ENCODE results near the gene SNX21.
"Not testable (repeated sequence)": the region's sequence is repeated elsewhere in the genome, so short reads cannot be mapped to it uniquely, and the experiment has no call there.

Gene SNX21

GRCh38 chr20:45850926-45851325, 17.3 kb downstream of the SNX21 start:
- DNase-seq (ENCODE audit: low read depth) = no peak

GRCh38 chr20:45851501-45851900, 17.9 kb downstream of the SNX21 start:
- no peak for DNase-seq (ENCODE audit: low read depth)

DNA sequence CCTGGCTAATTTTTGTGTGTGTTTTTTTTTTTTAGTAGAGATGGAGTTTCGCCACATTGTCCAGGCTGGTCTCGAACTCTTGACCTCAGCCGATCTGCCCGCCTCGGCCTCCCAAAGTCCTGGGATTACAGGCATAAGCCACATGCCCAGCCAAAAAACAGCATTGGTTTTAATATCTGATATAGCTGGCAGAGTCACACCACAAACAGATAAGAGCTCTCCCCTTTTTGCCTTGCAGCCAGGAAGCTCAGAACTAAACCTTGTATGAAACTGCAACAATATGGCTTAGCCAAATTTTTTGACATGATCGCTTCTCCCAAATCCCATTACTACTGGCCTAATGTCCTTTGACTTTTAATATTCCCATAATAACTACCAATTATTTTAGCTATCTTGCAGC, 18.7 kb downstream of the SNX21 start:
- DNase-seq (ENCODE audit: low read depth) = no peak

- DNase-seq (ENCODE audit: low read depth) = no peak
These were observed 19.9 kb downstream of the SNX21 start for GRCh38 chr20:45853484-45853883.

- peak; percentile 93 for DNase-seq (ENCODE audit: low read depth)
These were observed 23.7 kb downstream of the SNX21 start, which contains the start of the genes ACOT8 and ZSWIM3 for GRCh38 chr20:45857114-45857881. ACOT8 (minus strand) TSS chr20:45857392; CDS start chr20:45857315, 77 bp downstream. ZSWIM3 (plus strand) TSS chr20:45857614; CDS start chr20:45857826, 212 bp downstream.

DNA sequence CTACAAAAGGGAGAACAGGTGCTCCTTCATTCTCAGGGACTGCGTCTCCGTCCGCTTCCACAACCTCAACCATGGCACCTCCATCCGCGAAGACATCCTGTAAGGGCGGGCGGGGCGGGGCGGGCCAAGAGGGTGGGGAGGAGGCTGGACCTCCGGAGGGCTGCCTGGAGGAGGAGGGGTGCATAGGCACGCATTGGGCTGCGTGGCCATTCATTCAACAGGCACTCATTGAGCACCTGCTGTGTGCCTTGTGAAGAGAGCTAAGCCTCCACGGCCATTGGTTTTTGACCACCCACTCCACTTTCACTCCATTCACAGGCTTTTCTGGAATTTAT, 24.2 kb downstream of the SNX21 start:
- DNase-seq (ENCODE audit: low read depth) = no peak

- no peak for DNase-seq (ENCODE audit: low read depth)
These were observed 26.3 kb downstream of the SNX21 start for GRCh38 chr20:45859916-45860315.

DNA sequence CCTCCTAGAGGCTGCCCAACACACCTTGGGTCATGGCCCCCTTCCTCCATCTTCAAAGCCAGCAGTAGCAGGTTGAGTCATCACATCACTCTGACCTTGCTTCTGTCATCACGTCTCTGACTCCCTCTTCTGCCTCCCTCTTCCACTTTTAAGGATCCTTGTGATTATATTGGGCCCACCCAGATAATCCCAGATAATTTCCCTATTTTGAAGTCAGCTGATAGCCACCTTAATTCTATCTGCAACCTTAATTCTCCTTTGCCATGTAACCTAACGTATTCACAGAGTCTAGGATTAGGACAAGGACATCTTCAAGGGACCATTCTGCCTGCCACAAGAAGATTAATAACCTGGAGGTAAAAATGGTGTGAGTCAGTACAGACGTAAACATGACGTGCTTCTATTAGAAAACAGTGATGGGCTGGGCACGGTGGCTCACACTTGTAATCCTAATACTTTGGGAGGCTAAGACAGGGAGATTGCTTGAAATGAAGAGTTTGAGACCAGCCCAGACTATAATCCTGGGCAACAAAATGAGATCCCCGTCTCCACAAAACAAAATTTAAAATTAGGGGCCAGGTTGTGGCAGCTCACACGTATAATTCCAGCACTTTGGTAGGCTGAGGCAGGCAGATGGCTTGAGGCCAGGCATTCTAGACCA, 27.1 kb downstream of the SNX21 start:
- DNase-seq (ENCODE audit: low read depth) = no peak

DNA sequence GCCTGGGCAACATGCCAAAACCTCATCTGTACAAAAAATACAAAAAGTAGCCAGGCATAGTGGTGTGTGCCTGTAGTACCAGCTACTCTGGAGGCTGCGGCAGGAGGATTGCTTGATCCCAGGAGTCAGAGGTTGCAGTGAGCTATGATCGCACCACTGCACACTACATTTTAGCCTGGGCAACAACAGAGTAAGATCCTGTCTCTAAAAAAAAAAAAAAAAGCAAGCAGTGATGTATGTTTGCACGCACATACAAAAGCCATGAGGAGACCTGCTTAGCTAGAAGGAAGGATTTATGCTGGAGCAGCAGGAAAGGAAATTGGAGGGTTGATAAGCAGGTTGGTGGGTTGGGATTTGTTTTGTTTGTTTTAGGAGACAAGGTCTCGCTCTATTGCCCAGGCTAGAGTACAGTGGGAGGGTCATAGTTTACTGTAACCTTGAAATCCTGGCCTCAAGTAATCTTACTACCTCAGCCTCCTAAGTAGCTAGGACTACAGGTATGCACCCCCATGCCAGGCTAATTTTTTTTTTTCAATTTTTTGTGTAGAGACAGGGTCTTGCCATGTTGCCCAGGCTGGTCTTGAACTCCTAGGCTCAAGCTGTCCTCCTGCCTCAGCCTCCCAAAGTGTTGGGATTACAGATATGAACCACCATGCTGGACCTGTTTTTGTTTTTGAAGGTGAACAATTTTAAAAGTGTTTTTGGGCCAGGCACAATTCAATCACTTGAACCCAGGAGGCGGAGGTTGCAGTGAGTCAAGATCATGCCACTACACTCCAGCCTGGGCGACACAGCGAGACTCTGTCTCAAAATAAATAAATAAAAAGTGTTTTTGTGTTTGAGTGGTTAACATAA, 27.8 kb downstream of the SNX21 start:
- no peak for DNase-seq (ENCODE audit: low read depth)

DNA sequence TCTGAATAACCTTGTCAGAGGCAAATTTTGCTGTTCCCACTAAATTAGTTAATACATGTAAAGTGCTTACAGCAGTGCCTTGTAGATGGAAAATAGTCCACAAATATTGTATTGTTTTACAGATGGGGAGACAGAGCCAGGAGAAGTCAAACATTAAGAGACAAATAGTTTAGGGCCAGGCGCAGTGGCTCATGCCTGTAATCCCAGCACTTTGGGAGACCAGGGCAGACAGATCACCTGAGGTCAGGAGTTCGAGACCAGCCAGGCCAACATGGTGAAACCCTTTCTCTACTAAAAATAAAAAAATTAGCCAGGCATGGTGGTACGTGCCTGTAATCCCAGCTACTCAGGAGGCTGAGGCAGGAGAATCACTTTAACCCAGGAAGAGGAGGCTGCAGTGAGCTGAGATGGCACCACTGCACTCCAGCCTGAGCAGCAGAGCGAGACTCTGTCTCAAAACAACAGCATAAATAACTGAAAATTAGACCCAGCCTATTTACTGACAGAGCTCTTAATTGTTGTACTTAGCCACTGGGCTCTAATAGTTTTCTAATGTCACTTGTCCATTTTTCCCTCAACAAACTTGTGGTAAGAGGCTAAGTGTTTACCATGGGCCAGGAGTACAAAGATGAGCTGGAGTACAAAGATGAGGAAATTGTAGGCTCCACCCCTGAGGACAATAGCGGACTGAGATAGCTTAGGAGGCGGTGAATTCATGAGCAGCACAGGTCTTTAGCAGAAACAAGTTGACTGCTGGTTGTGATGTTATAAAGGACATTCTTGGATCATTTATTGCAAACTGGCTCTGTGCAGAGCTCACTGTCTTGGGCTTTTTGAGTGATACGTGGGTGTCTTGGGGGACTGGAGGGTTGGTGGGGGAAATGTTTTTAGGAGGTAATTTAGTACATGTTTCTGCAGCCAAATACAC, 30.2 kb downstream of the SNX21 start:
- no peak for DNase-seq (ENCODE audit: low read depth)

- DNase-seq (ENCODE audit: low read depth) = no peak
These were observed 32.9 kb downstream of the SNX21 start for GRCh38 chr20:45866454-45866853.

DNA sequence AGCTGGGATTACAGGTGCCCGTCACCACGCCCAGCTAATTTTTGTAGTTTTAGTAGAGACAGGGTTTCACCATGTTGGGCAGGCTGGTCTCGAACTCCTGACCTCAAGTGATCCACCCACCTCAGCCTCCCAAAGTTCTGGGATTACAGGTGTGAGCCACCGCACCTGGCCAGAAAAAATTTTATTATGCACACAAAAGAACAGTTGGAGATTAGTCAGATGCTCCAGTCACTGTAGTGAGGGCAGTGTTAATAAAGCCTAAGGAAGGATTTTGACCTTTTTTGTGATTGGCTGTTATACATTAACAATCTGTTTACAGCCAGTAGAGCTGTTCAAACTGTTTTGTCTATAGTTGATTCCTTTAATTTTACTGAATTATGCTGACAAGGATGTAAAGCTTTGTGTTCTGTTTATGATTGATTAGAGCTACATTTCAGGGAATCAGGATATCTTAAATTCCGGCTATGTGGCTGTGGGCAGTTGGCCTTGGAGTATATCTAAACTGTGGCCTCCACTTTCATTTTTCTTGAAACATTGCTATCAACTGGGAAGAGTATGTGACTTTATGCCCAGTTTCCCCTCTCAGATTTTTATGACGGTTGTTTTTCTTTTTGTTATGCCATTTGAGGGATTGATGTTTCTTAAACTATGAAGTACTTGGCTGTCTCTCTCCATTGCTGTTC, 33.7 kb downstream of the SNX21 start:
- no peak for DNase-seq (ENCODE audit: low read depth)

- no peak for DNase-seq (ENCODE audit: low read depth)
These were observed 34.2 kb downstream of the SNX21 start for GRCh38 chr20:45867819-45868176.

DNA sequence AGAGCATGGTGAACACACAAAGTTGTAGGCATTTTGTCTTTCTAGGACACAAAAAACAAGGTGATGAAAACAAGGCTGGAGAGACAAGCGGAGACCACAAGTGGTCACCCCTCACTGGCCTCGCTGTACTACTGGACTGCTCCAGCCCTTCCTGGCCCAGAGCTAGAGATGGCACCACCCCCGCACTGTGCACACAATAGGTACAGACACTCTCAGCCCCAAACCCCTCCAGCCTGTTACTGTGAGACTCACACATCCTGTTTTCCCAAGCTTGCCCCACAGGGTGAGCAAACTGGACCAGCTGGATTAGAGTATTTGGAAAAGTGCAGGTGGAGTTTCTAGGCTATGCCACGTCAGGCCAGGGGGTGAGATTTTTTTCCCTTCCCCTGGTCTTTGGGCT, 39.0 kb downstream of the SNX21 start:
- no peak for DNase-seq (ENCODE audit: low read depth)

- DNase-seq (ENCODE audit: low read depth) = no peak
These were observed 40.0 kb downstream of the SNX21 start for GRCh38 chr20:45873409-45874103.

GRCh38 chr20:45874104-45874481, 40.5 kb downstream of the SNX21 start:
- not testable (repeated sequence) for DNase-seq (ENCODE audit: low read depth)

DNA sequence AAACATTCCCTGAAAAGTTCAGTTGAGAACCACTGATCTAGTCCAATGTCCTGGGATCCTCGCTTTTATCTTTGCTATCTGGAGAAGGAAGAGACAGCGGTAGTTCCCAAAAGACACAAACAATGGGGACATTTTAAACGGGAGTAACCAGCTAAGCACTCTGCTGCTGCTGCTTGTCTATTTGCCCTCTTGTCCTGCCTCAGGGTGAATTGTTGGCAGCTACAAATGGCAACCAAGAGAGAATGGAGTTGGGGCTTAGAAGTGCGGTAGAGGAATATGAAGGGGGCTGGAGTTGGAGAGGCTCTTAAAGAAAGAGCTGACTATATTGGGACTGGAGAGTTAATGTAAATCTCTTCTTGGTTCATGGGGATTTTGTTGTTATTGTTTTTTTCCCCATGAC, 41.0 kb downstream of the SNX21 start:
- no peak for DNase-seq (ENCODE audit: low read depth)

- DNase-seq (ENCODE audit: low read depth) = no peak
These were observed 44.6 kb downstream of the SNX21 start for GRCh38 chr20:45878076-45878761.

- peak; percentile 97 for DNase-seq (ENCODE audit: low read depth)
These were observed 47.6 kb downstream of the SNX21 start, which contains the start of gene ZSWIM1 for GRCh38 chr20:45880988-45881788. ZSWIM1 (plus strand) TSS chr20:45881227; CDS start chr20:45882593, 1,366 bp downstream.

Measured in T-helper 22 cell (primary cell).